Left renal cortex interstitium (tissue), 4 donors: ENCODE data around the gene ANO2. TPM values are rescaled to one million over a fixed set of nuclear protein-coding genes. Genes with fewer than 3 reads are reported as not detected.

Source experiments
- DNase-seq, 4 donors: peaks; one replicate each; pipeline ENCODE4 v3.0.0-alpha.2; 2013; ENCODE audit warnings: low read depth in 4 of 4, low spot score in 2 of 4, missing footprints in 1 of 4
- polyA plus RNA-seq, 4 donors: library from polyadenylated mRNA; unstranded; fragments of 120-200 nt; gene quantifications; one replicate each; pipeline ENCODE4 v1.2.1, GENCODE V29; 2013; ENCODE audit not compliant: insufficient read length in 4 of 4

The ANO2 gene
- polyA plus RNA-seq = 1 to 10 TPM; 3.5 to 5.5 (median 4.1) TPM

GRCh38 chr12:5945071-5946008, at the start of gene ANO2:
Gene ANO2, minus strand, starts transcription at chr12:5945259. Its CDS starts 42 bp downstream, at chr12:5945217.
- peak in 1 of 4 donors; percentile 51 for DNase-seq

DNA sequence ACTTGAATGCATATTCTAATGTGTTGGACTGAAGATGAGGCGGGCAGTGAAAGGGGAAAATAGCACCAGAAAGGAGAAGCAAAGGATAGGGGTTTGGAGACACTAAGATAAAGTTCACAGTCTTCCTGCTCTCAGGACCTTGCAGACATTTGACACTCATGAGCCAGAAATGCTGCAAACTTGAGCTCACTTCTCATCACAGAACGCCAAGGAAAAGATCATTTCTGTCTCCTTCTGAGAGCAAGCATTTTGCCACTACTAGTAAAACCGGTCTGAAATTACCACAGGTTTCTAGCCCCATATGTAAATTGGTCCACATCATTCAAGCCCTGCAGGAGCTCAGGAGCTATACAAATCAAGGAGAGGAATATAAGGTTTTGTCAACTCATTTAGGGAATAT, 44.6 kb upstream of the ANO2 start:
- DNase-seq = no peak

DNA sequence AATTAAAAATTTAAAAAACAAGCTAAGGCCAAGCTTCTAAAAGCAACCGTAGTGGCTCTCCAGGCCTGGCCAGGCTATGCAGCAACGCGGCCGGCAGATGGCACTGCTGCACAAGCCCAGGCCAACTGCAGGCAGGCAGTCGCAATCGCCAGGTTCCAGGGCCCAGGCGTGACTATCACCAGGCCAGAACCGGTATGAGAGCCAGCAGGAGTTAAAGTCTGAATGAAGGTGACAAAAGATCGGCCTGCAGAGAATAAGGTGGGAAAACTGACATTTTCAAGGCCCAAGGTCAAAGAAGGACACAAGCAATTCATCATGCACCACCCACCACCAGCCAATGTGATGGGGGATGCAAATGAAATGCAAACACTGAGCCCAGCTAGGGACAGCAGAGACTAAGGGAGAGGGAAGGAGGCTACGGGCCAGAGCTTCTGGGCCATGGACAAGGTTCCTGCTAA, 43.6 kb upstream of the ANO2 start:
- DNase-seq = peak; percentile 47 to 55 (median 52)

DNA sequence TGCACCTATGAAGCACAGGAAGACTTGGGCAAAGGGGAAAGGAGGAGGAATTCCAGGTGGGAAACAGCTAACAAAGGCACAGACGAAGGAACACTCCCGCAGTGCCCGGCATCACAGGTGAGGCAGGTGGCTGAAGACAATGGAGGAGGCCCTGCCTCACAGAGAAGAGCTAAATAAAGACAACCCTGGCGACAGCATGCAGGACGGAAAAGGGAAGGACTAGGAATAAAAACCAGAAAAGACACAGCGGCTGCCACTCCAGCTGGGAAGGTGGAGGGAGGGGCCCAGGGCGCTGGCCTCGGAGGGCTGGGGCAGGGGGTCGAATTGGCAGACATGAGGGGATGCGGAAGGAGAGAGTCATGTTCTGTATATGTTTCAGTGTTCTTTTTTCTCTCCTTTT, 43.0 kb upstream of the ANO2 start:
- DNase-seq = no peak

- DNase-seq = no peak
Observed at GRCh38 chr12:5987573-5987972, 42.5 kb upstream of the ANO2 start.

GRCh38 chr12:5985471-5985870, 40.4 kb upstream of the ANO2 start:
- no peak for DNase-seq

- no peak for DNase-seq
Observed at GRCh38 chr12:5984873-5985272, 39.8 kb upstream of the ANO2 start.

GRCh38 chr12:5982106-5982505, 37.0 kb upstream of the ANO2 start:
- DNase-seq = no peak

GRCh38 chr12:5977556-5977955, 32.5 kb upstream of the ANO2 start:
- DNase-seq = no peak

GRCh38 chr12:5976711-5977110, 31.7 kb upstream of the ANO2 start:
- DNase-seq = no peak

- no peak for DNase-seq
Observed at GRCh38 chr12:5976196-5976595, 31.1 kb upstream of the ANO2 start.

DNA sequence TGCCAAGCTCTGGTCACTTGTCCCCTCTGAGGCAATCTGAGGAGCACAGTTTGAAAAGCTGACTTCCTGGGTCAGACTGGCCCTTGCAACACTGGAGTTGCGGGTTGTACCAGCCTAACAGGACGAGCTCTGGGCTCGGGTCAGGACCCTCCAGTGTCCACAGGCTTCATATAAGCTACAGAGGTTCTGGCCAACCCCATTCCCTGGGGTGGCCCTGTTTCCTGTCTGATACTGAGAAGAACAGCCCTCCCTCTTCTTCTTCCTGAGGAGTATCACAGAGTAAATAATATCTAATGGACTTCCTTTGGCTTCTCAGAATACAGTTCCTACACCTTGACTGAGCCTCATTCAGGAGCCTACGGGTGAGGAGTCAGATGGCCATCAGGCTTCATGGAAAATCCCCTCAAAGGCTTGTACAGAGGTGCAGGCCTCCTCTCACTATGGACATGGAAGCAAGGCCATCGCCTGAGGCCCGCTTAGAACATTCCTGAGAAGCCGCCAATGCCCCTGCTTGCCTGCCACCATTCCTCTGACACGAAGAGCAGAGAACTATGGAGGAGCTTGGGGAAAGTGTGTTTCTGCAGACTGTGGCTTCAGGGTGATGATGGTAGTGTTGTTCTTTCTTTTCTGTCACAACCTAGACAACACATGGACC, 28.5 kb upstream of the ANO2 start:
- no peak for DNase-seq

GRCh38 chr12:5972387-5972786, 27.3 kb upstream of the ANO2 start:
- DNase-seq = no peak

DNA sequence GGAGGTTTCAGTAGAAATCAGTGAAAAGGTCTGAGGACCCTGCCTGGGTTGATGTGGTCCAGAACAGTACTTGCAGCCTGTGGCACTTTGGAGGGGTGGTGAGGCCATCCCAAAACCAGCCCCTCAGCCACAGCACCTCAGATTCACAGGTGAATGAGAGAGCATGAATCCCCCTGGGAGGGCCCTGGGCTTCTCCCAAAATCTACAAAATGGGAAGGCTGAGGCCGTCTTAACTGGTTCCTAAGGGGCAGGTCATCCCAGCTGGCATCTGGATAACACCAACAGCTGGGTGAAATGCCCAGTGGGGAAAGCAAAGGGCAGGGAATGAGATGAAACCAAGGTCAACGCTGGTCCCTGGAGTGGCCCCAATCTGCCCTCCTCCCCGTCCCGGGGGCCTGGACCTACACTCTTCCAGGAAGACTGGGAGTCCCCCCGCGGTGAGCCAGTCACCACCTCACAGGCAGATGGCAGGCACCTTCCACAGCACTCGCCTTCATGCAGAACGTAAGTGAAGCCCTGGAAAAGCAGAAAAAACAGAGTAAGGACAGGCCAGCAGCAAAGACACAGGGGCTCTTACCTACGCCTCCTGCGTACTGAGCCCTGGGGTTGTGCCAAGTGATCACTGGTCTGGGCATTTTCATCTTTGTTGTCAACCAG, 26.3 kb upstream of the ANO2 start:
- no peak for DNase-seq

DNA sequence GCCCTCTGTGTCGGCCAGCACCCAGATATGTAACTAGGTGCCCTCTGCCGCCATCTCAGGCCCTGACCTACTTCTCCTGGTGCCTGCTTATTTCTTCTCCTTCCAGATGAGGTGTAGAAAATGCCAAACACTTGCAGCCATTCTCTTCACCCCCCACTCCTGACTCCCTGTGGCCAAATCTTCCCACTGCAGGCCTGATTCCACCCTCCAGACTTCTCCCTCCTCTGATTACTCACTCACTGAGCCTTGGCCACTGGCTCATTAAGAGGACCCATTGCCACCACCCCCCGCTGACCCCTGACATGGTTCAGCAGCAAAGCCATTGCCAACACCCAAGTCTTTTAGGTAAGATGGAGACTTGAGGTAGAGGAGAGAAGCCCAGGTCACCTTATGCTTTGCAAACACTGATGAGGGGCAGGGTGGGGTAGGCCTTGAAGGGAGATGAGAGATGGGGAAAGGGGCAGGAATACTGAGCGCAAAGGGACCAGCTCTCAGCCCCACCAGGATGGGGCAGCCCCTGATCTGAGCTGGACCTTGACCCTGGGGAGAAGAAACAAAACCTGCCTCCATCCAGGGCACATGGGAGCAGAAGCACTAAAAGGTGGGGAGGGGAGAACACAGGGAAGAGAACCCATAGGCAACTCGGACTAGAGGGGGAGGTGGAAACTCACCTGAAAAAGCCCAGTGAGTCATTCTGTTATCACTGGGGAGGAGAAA, 25.1 kb upstream of the ANO2 start:
- DNase-seq = no peak

GRCh38 chr12:5969156-5969973, 24.3 kb upstream of the ANO2 start:
- no peak for DNase-seq

GRCh38 chr12:5967645-5968415, 22.8 kb upstream of the ANO2 start:
- no peak for DNase-seq

- no peak for DNase-seq
Observed at GRCh38 chr12:5966486-5967095, 21.5 kb upstream of the ANO2 start.
